Occipital lobe (tissue), 2 donors: Measurements from ENCODE around the gene NBR1. TPM values are rescaled to one million over a fixed set of nuclear protein-coding genes. Genes with fewer than 3 reads are reported as not detected.
"Not testable (repeated sequence)": the region's sequence is repeated elsewhere in the genome, so short reads cannot be mapped to it uniquely, and the experiment has no call there.

ENCODE experiments used
- DNase-seq: peaks from one replicate; lab custom pipeline; 2025; lab: John Stamatoyannopoulos, UW
- total RNA-seq: library from RNA; depleted of rRNA; stranded (reverse); fragments of >200 nt; gene quantifications from one replicate; pipeline ENCODE4 v1.2.3, GENCODE V29; 2014

NBR1 gene
- total RNA-seq, 1 donor from 2014 or later, result 64.3 TPM

DNA sequence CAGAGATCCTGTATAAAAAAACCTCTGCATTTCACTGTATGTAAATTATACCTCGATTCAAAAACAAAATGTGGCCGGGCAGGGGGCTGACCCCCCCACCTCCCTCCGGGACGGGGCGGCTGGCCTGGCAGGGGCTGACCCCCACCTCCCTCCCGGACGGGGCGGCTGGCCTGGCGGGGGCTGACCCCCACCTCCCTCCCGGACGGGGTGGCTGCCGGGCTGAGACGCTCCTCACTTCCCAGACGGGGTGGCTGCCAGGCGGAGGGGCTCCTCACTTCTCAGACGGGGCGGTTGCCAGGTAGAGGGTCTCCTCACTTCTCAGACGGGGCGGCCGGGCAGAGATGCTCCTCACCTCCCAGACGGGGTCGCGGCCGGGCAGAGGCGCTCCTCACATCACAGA, 11.8 kb upstream of the NBR1 start:
- DNase-seq, result not testable (repeated sequence)

GRCh38 chr17:43159957-43160356, 11.1 kb upstream of the NBR1 start:
- not testable (repeated sequence) for DNase-seq

DNA sequence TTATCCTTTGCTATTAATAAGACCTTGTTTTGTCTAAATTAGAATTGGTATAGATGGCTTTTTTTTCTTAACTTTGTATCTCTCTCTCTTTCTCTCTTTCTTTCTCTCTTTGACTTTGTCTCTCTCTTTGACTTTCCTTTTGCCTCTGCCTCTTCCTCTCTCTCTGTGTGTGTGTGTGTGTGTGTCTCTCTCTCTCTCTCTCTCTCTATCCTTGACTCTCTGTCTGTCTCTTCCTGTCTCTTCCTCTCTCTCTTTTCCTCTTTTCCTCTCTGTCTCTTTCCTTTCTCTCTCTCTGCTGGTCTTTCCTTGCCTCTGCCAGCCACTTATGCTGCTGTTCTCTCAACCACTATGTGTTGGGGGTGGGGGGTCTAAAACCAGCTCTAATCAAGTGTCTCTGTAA, 5.0 kb upstream of the NBR1 start:
- DNase-seq, result not testable (repeated sequence)

DNA sequence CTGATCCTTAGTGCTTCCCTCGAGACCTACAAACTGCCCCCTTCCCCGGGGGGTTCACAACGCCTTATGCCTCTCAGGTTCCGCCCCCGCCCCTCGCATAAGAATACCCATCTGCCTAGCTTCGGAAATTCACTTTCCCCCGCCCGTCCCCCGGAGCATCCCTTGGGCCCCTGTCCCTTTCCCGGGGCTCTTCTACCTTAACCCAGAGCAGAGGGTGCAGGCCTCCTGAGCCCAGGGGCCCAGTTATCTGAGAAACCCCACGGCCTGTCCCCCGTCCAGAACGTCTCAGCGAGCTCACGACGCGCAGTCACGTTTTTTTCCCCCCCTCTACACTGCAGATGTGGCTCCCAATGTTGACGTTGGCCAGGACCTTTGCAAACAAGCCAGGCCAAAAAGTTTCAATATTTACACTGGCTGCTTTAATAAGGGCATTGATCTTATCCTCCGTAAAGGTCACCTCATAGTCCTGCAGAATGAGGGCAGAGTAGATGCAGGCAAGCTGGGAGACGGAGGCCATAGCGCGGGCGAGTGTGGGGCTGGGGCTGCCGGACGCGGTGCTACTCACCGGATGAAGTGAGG, 1.4 kb upstream of the NBR1 start:
- peak; percentile 20 for DNase-seq

GRCh38 chr17:43170140-43170765, 761 bp upstream of the NBR1 start:
- DNase-seq, result peak; percentile 89

DNA sequence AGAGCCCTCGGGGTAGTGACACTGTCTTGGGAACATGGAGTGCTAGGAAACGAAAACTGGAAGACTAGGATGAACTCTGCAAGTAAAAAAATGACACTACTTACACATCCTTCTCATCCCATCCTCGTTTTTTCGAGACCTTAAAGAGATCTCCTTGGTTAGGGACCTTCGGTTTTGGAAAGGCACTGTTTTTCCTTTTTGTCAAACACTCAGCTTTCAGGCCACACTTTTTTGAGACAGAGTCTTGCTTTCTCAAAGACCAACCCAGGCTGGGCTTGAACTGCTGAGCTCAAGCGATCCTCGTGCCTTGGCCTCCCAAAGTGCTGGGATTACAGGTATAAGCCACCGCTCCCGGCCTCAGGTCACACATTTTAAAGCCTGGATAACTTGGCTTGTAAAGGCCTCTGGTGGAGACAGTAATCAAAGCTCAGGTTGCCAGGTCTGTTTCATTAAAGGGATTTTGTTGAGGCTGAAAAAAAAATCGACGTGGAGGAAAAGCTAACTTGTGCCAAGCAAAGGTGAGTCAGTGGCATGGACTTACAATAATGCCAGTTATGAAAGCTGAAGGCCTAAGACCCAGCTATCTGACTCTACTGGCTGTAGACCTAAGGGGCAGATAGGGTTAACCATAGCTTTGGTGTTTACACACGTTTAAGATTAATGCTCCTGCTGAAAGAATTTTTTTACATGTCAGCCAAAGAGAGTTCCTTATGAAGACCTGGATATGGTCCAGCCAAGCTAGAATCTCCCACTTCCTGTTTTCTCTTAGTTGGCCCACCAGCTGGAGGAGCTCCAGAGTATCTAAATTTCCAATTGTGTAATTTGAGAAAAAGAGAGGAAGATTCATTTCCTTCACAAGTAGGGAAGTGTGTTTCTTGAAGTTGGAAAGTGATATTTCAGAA, 823 bp downstream of the NBR1 start:
- DNase-seq, result no peak

GRCh38 chr17:43175213-43176118, 4.5 kb downstream of the NBR1 start:
- no peak for DNase-seq

DNA sequence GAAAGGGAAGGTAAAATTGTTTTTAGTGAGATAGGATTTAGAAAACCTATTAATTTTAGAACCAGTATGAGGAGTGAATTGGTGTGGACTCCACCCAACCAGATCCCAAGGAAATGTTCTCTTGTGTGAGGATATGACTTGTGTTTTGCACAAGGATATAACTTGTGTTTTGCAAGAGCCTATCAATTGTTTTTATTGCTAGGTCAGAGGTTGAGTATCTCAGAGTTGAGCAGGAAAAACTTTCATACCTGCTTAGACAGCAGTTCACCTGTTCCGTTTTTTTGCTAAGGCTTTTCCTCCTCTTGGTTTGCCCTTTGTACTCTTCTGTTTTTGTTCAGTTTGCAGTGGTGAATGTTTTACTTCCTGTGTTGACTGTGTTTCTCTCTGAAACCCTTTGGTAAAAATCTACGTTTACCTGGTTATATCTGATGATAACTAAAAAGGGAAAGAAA, 5.1 kb downstream of the NBR1 start:
- DNase-seq, result no peak

DNA sequence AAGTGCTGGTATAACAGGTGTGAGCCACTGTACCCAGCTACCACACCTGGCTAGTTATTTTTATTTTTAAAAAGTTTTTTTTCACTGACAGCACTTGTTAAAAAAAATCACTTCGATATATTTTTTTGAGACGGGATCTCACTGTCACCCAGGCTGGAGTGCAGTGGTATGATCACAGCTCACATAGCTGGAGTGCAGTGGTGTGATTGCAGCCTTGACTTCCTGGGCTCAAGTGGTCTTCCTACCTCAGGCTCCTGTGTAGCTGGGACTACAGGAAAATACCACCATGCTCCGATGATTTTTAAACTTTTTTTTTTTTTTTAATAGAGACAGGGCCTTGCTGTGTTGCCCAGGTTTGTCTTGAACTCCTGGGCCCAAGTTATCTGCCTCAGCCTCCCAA, 12.9 kb downstream of the NBR1 start:
- DNase-seq, result no peak

- DNase-seq, result not testable (repeated sequence)
Measured at GRCh38 chr17:43186656-43187055, 15.6 kb downstream of the NBR1 start.

- DNase-seq, result no peak
Measured at GRCh38 chr17:43193251-43193650, 22.2 kb downstream of the NBR1 start.

DNA sequence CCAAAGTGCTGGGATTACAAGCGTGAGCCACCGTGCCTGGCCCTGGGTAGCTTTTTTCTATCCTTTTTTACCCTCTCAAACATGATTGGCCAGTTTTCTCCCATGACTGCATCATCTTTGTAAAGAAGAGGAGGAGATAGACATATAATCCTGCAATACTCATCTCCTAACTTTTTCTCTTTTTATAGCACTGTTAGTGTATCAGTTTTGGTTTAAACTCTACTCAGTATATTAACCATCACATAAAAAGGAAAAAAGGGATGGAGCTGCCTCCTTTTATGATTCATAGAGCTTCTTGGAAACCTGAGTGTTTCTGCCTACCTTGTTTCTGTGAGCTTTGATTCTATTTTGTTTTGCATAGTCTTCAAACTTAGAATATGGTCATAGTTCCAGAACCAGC, 28.6 kb downstream of the NBR1 start:
- DNase-seq, result no peak

DNA sequence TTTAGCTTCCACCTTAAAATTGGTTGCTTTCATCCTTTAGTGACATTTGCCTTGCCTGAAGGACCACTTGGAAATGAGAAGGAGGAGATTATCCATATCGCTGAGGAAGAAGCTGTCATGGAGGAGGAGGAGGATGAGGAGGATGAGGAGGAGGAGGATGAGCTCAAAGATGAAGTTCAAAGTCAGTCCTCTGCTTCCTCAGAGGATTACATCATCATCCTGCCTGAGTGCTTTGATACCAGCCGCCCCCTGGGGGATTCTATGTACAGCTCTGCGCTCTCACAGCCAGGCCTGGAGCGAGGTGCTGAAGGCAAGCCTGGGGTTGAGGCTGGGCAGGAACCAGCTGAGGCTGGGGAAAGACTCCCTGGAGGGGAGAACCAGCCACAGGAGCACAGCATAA, 29.1 kb downstream of the NBR1 start:
- DNase-seq, result no peak

DNA sequence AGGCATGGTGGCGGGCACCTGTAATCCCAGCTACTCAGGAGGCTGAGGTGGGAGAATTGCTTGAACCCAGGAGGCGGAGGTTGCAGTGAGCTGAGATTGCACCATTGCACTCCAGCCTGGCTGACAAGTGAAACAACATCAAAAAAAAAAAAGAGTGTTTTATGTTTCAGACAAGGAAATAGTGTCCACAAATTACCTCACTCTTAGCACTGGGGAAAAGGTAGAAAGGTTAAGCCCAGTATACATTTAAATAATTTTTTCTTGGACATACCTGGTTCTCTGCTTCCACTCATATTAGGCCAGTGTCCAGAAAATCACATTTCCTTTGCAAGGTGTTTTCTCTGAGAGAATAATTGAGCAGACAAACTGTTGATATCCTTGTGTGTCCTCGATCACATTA, 32.0 kb downstream of the NBR1 start:
- DNase-seq, result not testable (repeated sequence)

- no peak for DNase-seq
Measured at GRCh38 chr17:43210576-43210975, 39.6 kb downstream of the NBR1 start.

GRCh38 chr17:43211123-43211479, 40.1 kb downstream of the NBR1 start:
- no peak for DNase-seq

- DNase-seq, result peak; percentile 5
Measured at GRCh38 chr17:43211480-43212402, 40.7 kb downstream of the NBR1 start, which contains the start of gene TMEM106A. TMEM106A (plus strand) TSS chr17:43211875; CDS start chr17:43213042, 1,167 bp downstream.

GRCh38 chr17:43212641-43213490, 41.9 kb downstream of the NBR1 start:
- DNase-seq, result no peak

- DNase-seq, result no peak
Measured at GRCh38 chr17:43213545-43213944, 42.5 kb downstream of the NBR1 start.
